ENCODE data around the gene PPM1E. TPM values are rescaled to one million over a fixed set of nuclear protein-coding genes. Genes with fewer than 3 reads are reported as not detected.

The PPM1E gene
- total RNA-seq (2021; fragmentation: NEBNext Ultra II Directional; extraction: Animal tissue kit (Norgen Biotek cat#: 25700)): 9.4 and 10.4 TPM in 2 replicates
- 3.3 and 5.0 TPM in 2 replicates for polyA plus RNA-seq (2011; rRNA removed)
- polyA plus RNA-seq (2011; cell fraction: cytosol; rRNA removed): 6.1 TPM
- 3.0 TPM for polyA plus RNA-seq (2011; cell fraction: nucleus; rRNA removed)
- polyA plus RNA-seq (2012, experiment 1 of 2): 4.4 to 8.1 TPM (median 6.0 TPM) in 4 replicates
- polyA plus RNA-seq (2012, experiment 2 of 2): 0.52 TPM
- polyA plus RNA-seq (2013, experiment 1 of 2): 3.8 TPM
- 3.7 TPM for polyA plus RNA-seq (2013, experiment 2 of 2)
- polyA minus RNA-seq (2011; rRNA and poly(A)+ RNA removed): 16.0 and 18.5 TPM in 2 replicates
- polyA minus RNA-seq (2011; cell fraction: cytosol; rRNA and poly(A)+ RNA removed): 11.3 TPM
- 7.4 TPM for polyA minus RNA-seq (2011; cell fraction: nucleus; rRNA and poly(A)+ RNA removed)
- long read RNA-seq, experiment 1, full-length matches to known transcripts: 1 of 9 reads
- long read RNA-seq, experiment 1, partial matches to known transcripts: 0 of 9 reads
- long read RNA-seq, experiment 1, other reads (novel, unspliced or antisense): 8 of 9 reads
- long read RNA-seq, experiment 2, partial matches to known transcripts: 0 of 3 reads
- long read RNA-seq, experiment 2, other reads (novel, unspliced or antisense): 3 of 3 reads

DNA sequence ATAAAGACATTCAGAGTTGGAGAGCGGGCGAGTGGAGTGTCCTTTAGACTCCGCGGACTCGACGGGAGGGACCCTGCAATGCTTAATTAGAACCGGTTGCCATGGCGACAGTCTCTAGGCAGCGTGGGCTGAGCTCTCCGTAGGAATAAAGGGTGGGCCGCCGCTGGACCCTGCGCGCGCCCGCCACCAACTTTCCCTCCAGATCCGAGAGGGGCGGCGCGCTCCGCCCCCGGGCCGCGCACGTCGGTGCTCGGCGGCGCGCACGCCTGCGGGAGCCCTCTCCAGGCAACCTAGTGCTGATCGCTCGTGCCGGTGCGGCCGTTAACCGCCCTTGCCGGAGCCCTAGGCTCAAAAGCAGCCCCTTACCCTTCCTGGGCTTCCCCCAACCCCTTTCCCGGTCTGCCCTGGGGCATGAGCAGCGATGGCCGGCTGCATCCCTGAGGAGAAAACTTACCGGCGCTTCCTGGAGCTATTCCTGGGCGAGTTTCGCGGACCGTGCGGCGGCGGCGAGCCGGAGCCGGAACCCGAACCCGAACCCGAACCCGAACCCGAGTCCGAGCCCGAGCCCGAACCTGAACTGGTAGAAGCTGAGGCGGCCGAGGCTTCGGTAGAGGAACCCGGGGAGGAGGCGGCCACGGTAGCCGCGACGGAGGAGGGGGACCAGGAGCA lies at the start of gene PPM1E:
Gene PPM1E (plus strand): TSS at position 278 of the 669 bp plus-strand sequence.
- ChIA-PET CTCF (ENCODE audit: partially characterized antibody) (interaction anchor here (0.6 to 1.0 kb wide), 5 partner anchors 18 to 286 kb away, joined by 3 to 4 read pairs (median 3); no protein-coding TSS in a partner anchor), POLR2A (ENCODE audit: partially characterized antibody) (interaction anchor here (0.5 to 2.3 kb wide), 7 partner anchors 9 to 274 kb away, joined by 3 to 14 read pairs (median 3); partner anchors contain the start of gene MTMR4)
- WGBS, 2 experiments (ENCODE audit: extremely low coverage in 1 of 2, insufficient coverage in 1 of 2, insufficient read length in 1 of 2, insufficient replicate concordance in 2 of 2, low coverage in 1 of 2, low lambda C conversion rate in 2 of 2, missing lambda C conversion rate in 1 of 2): 2% methylated on average over 55 of the region's 71 CpGs; no CpG with 5 or more reads in 1 of the 2 experiments
- Histone ChIP-seq H2BK12ac (ENCODE audit: low read depth, low read length) (no peak within 1 kb of the TSS; the same call in 1 of the 2 replicates), H2BK15ac (ENCODE audit: low read length) (no peak within 1 kb of the TSS), H3K4me3 (ENCODE audit: extremely low read depth in 1 of 4, insufficient read depth in 2 of 4, low read depth in 3 of 4, low read length in 4 of 4) (peak within 1 kb of the TSS; percentile 65 to 94 (median 78)), H3K79me1 (ENCODE audit: low read depth, low read length) (no peaks in the 10 kb centered on the region), H2BK5ac (ENCODE audit: low read depth, low read length) (no peak within 1 kb of the TSS; the same call in 1 of the 2 replicates), H2AFZ (ENCODE audit: low read length) (peak within 1 kb of the TSS; percentile 83), H3K9me3 (ENCODE audit: insufficient read depth in 2 of 2, low read depth in 1 of 2, low read length in 1 of 2) (no peaks in the 10 kb centered on the region), H2BK120ac (replicated peaks; ENCODE audit: low read depth, low read length) (no peak within 1 kb of the TSS), H3K4ac (replicated peaks; ENCODE audit: insufficient read length, low read depth, low read length) (no peak within 1 kb of the TSS), H3K36me3 (ENCODE audit: control insufficient read depth in 2 of 4, insufficient read depth in 4 of 4, low read length in 3 of 4) (no peaks in the 10 kb centered on the region), H3K9ac (replicated peaks in 1 of 4; ENCODE audit: extremely low read depth in 1 of 4, low read depth in 3 of 4, low read length in 3 of 4) (peak within 1 kb of the TSS; percentile 30 to 82 (median 43); a peak in 6 of 7 replicates), H3K23me2 (ENCODE audit: low read depth, low read length) (peaks cover 2% of the 10 kb centered on the region; the same call in 1 of the 2 replicates), H3K14ac (ENCODE audit: insufficient read length) (no peak within 1 kb of the TSS), H3K4me1 (replicated peaks in 1 of 4; ENCODE audit: control insufficient read depth in 3 of 4, insufficient read depth in 4 of 4, low read length in 3 of 4) (no peaks in the 10 kb centered on the region; a peak in 1 of 7 replicates), H3K18ac (ENCODE audit: extremely low read depth, low read length) (no peak within 1 kb of the TSS; the same call in 1 of the 2 replicates), H4K8ac (ENCODE audit: extremely low read depth, insufficient read depth, low read length) (no peak within 1 kb of the TSS; the same call in 1 of the 2 replicates), H3K27me3 (replicated peaks in 1 of 4; ENCODE audit: control insufficient read depth in 3 of 4, extremely low read depth in 1 of 4, insufficient read depth in 3 of 4, low read length in 3 of 4) (peaks cover 0 to 7% (median 0%) of the 10 kb centered on the region in 4 experiments; a peak in 3 of 7 replicates), H2BK20ac (ENCODE audit: low read length) (no peak within 1 kb of the TSS), H3K79me2 (ENCODE audit: control insufficient read depth in 1 of 2, insufficient read depth in 2 of 2, low read length in 2 of 2) (0 out of 4 replicates have a peak, but pooled peaks cover 0 to 11% of the 10 kb centered on the region in 2 experiments), H3K27ac (ENCODE audit: low read depth, low read length) (no peak within 1 kb of the TSS), H4K91ac (replicated peaks; ENCODE audit: insufficient read length, low read length) (peak within 1 kb of the TSS; percentile 70), H2AK5ac (ENCODE audit: low read depth, low read length) (no peak within 1 kb of the TSS), H3K4me2 (ENCODE audit: insufficient read depth in 1 of 2, low read depth in 2 of 2, low read length in 2 of 2) (peak within 1 kb of the TSS; percentile 88 to 91), H4K5ac (ENCODE audit: insufficient read length, low read depth, low read length) (peak within 1 kb of the TSS; percentile 40), H3K23ac (ENCODE audit: insufficient read length) (no peak within 1 kb of the TSS), H3K56ac (replicated peaks; ENCODE audit: insufficient read length, low read depth, low read length) (peak within 1 kb of the TSS; percentile 73), H4K20me1 (replicated peaks in 1 of 2; ENCODE audit: control insufficient read depth in 1 of 2, insufficient read depth in 2 of 2, low read length in 2 of 2) (no peaks in the 10 kb centered on the region)
- FAIRE-seq: no peak
- peak; percentile 81 to 93 for DNase-seq (ENCODE audit: low read depth in 1 of 2, low spot score in 2 of 2)
- TF ChIP-seq NRF1 (IDR thresholded peaks at IDR 0.05; ENCODE audit: low read depth, low read length) (peak; percentile 25; the same call in 1 of the 2 replicates), TBP (IDR thresholded peaks at IDR 0.05; ENCODE audit: low read depth, low read length) (peak; percentile 55; the same call in 1 of the 2 replicates), CREB1 (IDR thresholded peaks at IDR 0.05) (0 out of 2 replicates have a peak, but pooled peaks have one; percentile 5), POLR2AphosphoS5 (IDR thresholded peaks at IDR 0.05; ENCODE audit: low read depth, low read length) (no peak), MAFK (IDR thresholded peaks at IDR 0.05; ENCODE audit: low read depth, low read length) (no peak), SUZ12 (IDR thresholded peaks at IDR 0.05; ENCODE audit: low read length) (no peak), YY1 (IDR thresholded peaks at IDR 0.05; ENCODE audit: low read depth, low read length) (0 out of 2 replicates have a peak, but pooled peaks have one; percentile 28), BRCA1 (IDR thresholded peaks at IDR 0.05; ENCODE audit: low read depth, low read length) (no peak), POLR2A (IDR thresholded peaks at IDR 0.05; ENCODE audit: control extremely low read depth in 1 of 2, low read depth in 2 of 2, low read length in 2 of 2) (no peak), HDAC6 (IDR thresholded peaks at IDR 0.05; ENCODE audit: low read depth, low read length) (no peak)

Measured in H1 (cell line).